ENCODE results near the gene RAMACL. TPM values are rescaled to one million over a fixed set of nuclear protein-coding genes. Genes with fewer than 3 reads are reported as not detected.

RAMACL gene
- total RNA-seq, 1 experiment from 2014 or later, result 0.26 TPM

- H3K4me3 ChIP-seq (ENCODE audit: low read length), result no peak overlapping the region
- H3F3A ChIP-seq (ENCODE audit: low read length, unreplicated experiment), result no peaks in the 10 kb centered on the region
- intact Hi-C loops (cut with micrococcal nuclease), result no loop called here
- POLR2A ChIA-PET (ENCODE audit: unreplicated experiment), result no interaction called here
- ATAC-seq, result no peak
- no peak for DNase-seq
- TF ChIP-seq EZH2phosphoT487 (IDR thresholded peaks at IDR 0.05; ENCODE audit: borderline replicate concordance, low read length) (no peak), EZH2 (IDR thresholded peaks at IDR 0.05; ENCODE audit: low read length, unreplicated experiment) (no peak), CTCF (conservative IDR thresholded peaks at IDR 0.05; ENCODE audit: low read depth, low read length) (no peak)
- no peak overlapping the region for H3K9ac ChIP-seq (ENCODE audit: low read length)
- H3K79me2 ChIP-seq (ENCODE audit: low read length), result no peaks in the 10 kb centered on the region
- no peak overlapping the region for H3K4me2 ChIP-seq (ENCODE audit: low read length)
- no peaks in the 10 kb centered on the region for H3K9me3 ChIP-seq (ENCODE audit: low read length)
- H3K36me3 ChIP-seq (ENCODE audit: low read depth, low read length), result no peaks in the 10 kb centered on the region
- H3K27ac ChIP-seq (ENCODE audit: low read length), result no peak overlapping the region
- CTCF ChIA-PET, result no interaction called here
- H4K20me1 ChIP-seq (ENCODE audit: low read length), result no peaks in the 10 kb centered on the region
- H3K4me1 ChIP-seq (ENCODE audit: insufficient read depth, low read length), result no peaks in the 10 kb centered on the region
- H3K9me2 ChIP-seq (replicated peaks; ENCODE audit: low read length), result no peaks in the 10 kb centered on the region
- no peak overlapping the region for H2AFZ ChIP-seq (ENCODE audit: low read length)
- no TSS peak for BruUV-seq (replicated peaks)
- H3K27me3 ChIP-seq (ENCODE audit: low read length), result no peaks in the 10 kb centered on the region
Measured at GRCh38 chr6:166599205-166599604, 12.7 kb upstream of the RAMACL start.

GRCh38 chr6:166598441-166599138 is 12.1 kb upstream of the RAMACL start:
- POLR2A ChIA-PET (ENCODE audit: unreplicated experiment), result no interaction called here
- no peak overlapping the region for H3K27ac ChIP-seq (ENCODE audit: low read length)
- H2AFZ ChIP-seq (ENCODE audit: low read length), result no peak overlapping the region

More at GRCh38 chr6:166598441-166599138, 12.1 kb upstream of the RAMACL start:
- H3F3A ChIP-seq (ENCODE audit: low read length, unreplicated experiment), result no peaks in the 10 kb centered on the region
- no peaks in the 10 kb centered on the region for H3K36me3 ChIP-seq (ENCODE audit: low read depth, low read length)
- TF ChIP-seq EZH2 (IDR thresholded peaks at IDR 0.05; ENCODE audit: low read length, unreplicated experiment) (no peak), EZH2phosphoT487 (IDR thresholded peaks at IDR 0.05; ENCODE audit: borderline replicate concordance, low read length) (no peak), CTCF (conservative IDR thresholded peaks at IDR 0.05; ENCODE audit: low read depth, low read length) (no peak)
- CTCF ChIA-PET, result no interaction called here
- intact Hi-C loops (cut with micrococcal nuclease), result no loop called here
- no peaks in the 10 kb centered on the region for H3K4me1 ChIP-seq (ENCODE audit: insufficient read depth, low read length)
- H3K4me3 ChIP-seq (ENCODE audit: low read length), result no peak overlapping the region
- H3K9me3 ChIP-seq (ENCODE audit: low read length), result no peaks in the 10 kb centered on the region
- no peaks in the 10 kb centered on the region for H4K20me1 ChIP-seq (ENCODE audit: low read length)
- no peak overlapping the region for H3K4me2 ChIP-seq (ENCODE audit: low read length)
- H3K9me2 ChIP-seq (replicated peaks; ENCODE audit: low read length), result no peaks in the 10 kb centered on the region
- ATAC-seq (no peak), DNase-seq (no peak)
- H3K27me3 ChIP-seq (ENCODE audit: low read length), result no peaks in the 10 kb centered on the region
- no peak overlapping the region for H3K9ac ChIP-seq (ENCODE audit: low read length)
- no peaks in the 10 kb centered on the region for H3K79me2 ChIP-seq (ENCODE audit: low read length)
- no TSS peak for BruUV-seq (replicated peaks)
